Superior temporal gyrus (tissue), 1 donor: ENCODE measurements around the gene HTD2.
A peak's percentile ranks its signal among the peaks of the same experiment; 100 is the strongest.
"Not testable (repeated sequence)": the region's sequence is repeated elsewhere in the genome, so short reads cannot be mapped to it uniquely, and the experiment has no call there.

ENCODE experiments used
- DNase-seq: peaks from one replicate; pipeline ENCODE4 v3.0.0-alpha.2; 2016; ENCODE audit errors: extremely low spot score

The HTD2 gene

GRCh38 chr3:58332575-58333188 is 26.4 kb downstream of the HTD2 start, which contains the start of gene PXK:
TSS of gene PXK (plus strand) at chr3:58332892. CDS start at chr3:58332989, 97 bp downstream.
- peak; percentile 84 for DNase-seq

- no peak for DNase-seq
Measured at GRCh38 chr3:58333206-58334012, 27.1 kb downstream of the HTD2 start.

GRCh38 chr3:58334013-58334321 is 27.6 kb downstream of the HTD2 start:
- DNase-seq = peak; percentile 93

GRCh38 chr3:58334506-58334884 is 28.2 kb downstream of the HTD2 start:
- no peak for DNase-seq

GRCh38 chr3:58335652-58335947 is 29.3 kb downstream of the HTD2 start:
- no peak for DNase-seq

GRCh38 chr3:58336135-58336882 is 30.0 kb downstream of the HTD2 start:
- no peak for DNase-seq

- no peak for DNase-seq
Measured at GRCh38 chr3:58337190-58337589, 30.9 kb downstream of the HTD2 start.

GRCh38 chr3:58339146-58339545 is 32.8 kb downstream of the HTD2 start:
- not testable (repeated sequence) for DNase-seq

GRCh38 chr3:58340594-58341244 is 34.4 kb downstream of the HTD2 start:
- DNase-seq = no peak

GRCh38 chr3:58341376-58341775 is 35.1 kb downstream of the HTD2 start:
- DNase-seq = no peak

GRCh38 chr3:58342676-58343075 is 36.4 kb downstream of the HTD2 start:
- DNase-seq = no peak

GRCh38 chr3:58345457-58345856 is 39.1 kb downstream of the HTD2 start:
- no peak for DNase-seq

- DNase-seq = no peak
Measured at GRCh38 chr3:58346368-58346767, 40.0 kb downstream of the HTD2 start.

GRCh38 chr3:58347984-58348383 is 41.7 kb downstream of the HTD2 start:
- no peak for DNase-seq

- no peak for DNase-seq
Measured at GRCh38 chr3:58349792-58350626, 43.7 kb downstream of the HTD2 start.

GRCh38 chr3:58350627-58351013 is 44.3 kb downstream of the HTD2 start:
- no peak for DNase-seq

- no peak for DNase-seq
Measured at GRCh38 chr3:58351920-58352319, 45.6 kb downstream of the HTD2 start.

- no peak for DNase-seq
Measured at GRCh38 chr3:58352626-58353025, 46.3 kb downstream of the HTD2 start.

GRCh38 chr3:58353722-58354553 is 47.6 kb downstream of the HTD2 start:
- DNase-seq = no peak

GRCh38 chr3:58355179-58355578 is 48.9 kb downstream of the HTD2 start:
- DNase-seq = no peak

- no peak for DNase-seq
Measured at GRCh38 chr3:58356054-58356453, 49.7 kb downstream of the HTD2 start.
